GM23248 (cell line): ENCODE results near the gene GRIA4. TPM values are rescaled to one million over a fixed set of nuclear protein-coding genes. Genes with fewer than 3 reads are reported as not detected.
A peak's percentile ranks its signal among the peaks of the same experiment; 100 is the strongest.

Experiments
- DNase-seq: peaks from one replicate; pipeline ENCODE4 v3.0.0-alpha.2; 2015
- H2AFZ ChIP-seq: fragments of 200-600 bp; sonication (generic); 2 replicates; pipeline ENCODE4 v1.6.1; 2016; ENCODE audit warnings: antibody characterized with exemption
- H3F3A ChIP-seq: fragments of 200-600 bp; sonication (generic); 2 replicates; pipeline ENCODE4 v1.6.1; 2016; ENCODE audit warnings: mild to moderate bottlenecking, antibody characterized with exemption, mixed run types; ENCODE audit not compliant: insufficient read depth
- H3K27ac ChIP-seq: fragments of 200-600 bp; sonication (generic); 2 replicates; pipeline ENCODE4 v1.5.1; 2016; ENCODE audit warnings: mild to moderate bottlenecking
- H3K27me3 ChIP-seq: fragments of 200-600 bp; sonication (generic); replicated peaks from 2 replicates; pipeline ENCODE4 v1.6.1; 2016; ENCODE audit warnings: mild to moderate bottlenecking; ENCODE audit not compliant: insufficient read depth
- H3K36me3 ChIP-seq: fragments of 200-600 bp; sonication (generic); 2 replicates; pipeline ENCODE4 v1.6.1; 2016; ENCODE audit warnings: low read depth, mild to moderate bottlenecking
- H3K4me1 ChIP-seq: fragments of 200-600 bp; sonication (generic); 2 replicates; pipeline ENCODE4 v1.6.1; 2016; ENCODE audit warnings: mild to moderate bottlenecking; ENCODE audit not compliant: insufficient read depth
- H3K4me2 ChIP-seq: fragments of 200-600 bp; sonication (generic); one replicate; pipeline ENCODE4 v1.6.1; 2016; ENCODE audit warnings: mild to moderate bottlenecking; ENCODE audit not compliant: unreplicated experiment
- H3K4me3 ChIP-seq: fragments of 200-600 bp; sonication (generic); 2 replicates; pipeline ENCODE4 v1.5.1; 2016; ENCODE audit warnings: mild to moderate bottlenecking
- H3K79me2 ChIP-seq: fragments of 200-600 bp; sonication (generic); 2 replicates; pipeline ENCODE4 v1.6.1; 2016; ENCODE audit warnings: mild to moderate bottlenecking; ENCODE audit not compliant: insufficient read depth
- H3K9ac ChIP-seq: fragments of 200-600 bp; sonication (generic); 2 replicates; pipeline ENCODE4 v1.6.1; 2016; ENCODE audit warnings: mild to moderate bottlenecking
- H3K9me2 ChIP-seq: fragments of 200-600 bp; sonication (generic); 2 replicates; pipeline ENCODE4 v1.6.1; 2016; ENCODE audit warnings: mixed run types, mild to moderate bottlenecking, moderate library complexity; ENCODE audit not compliant: insufficient read depth
- H3K9me3 ChIP-seq: fragments of 200-600 bp; sonication (generic); one replicate; pipeline ENCODE4 v1.6.1; 2017; ENCODE audit warnings: low read depth
- H4K20me1 ChIP-seq: fragments of 200-600 bp; sonication (generic); 2 replicates; pipeline ENCODE4 v1.6.0; 2016; ENCODE audit not compliant: insufficient read depth
- EZH2 ChIP-seq: fragments of 200-600 bp; sonication (generic); IDR thresholded peaks from 2 replicates; pipeline ENCODE4 v1.6.1; 2018; ENCODE audit warnings: antibody characterized with exemption, mild to moderate bottlenecking; ENCODE audit not compliant: insufficient read depth, poor library complexity, severe bottlenecking
- EZH2phosphoT487 ChIP-seq: fragments of 200-600 bp; sonication (generic); IDR thresholded peaks from 2 replicates; pipeline ENCODE4 v1.6.1; 2018; ENCODE audit warnings: antibody characterized with exemption, moderate library complexity, mild to moderate bottlenecking, low read depth; ENCODE audit not compliant: insufficient read depth
- WGBS, 2 experiments: methylation state at CpG; one replicate each; pipeline ENCODE4 v1.1.6; 2015 to 2017; ENCODE audit warnings: low lambda C conversion rate in 2 of 2, low coverage in 1 of 2; ENCODE audit errors: missing lambda C conversion rate in 2 of 2; 5-methylcytosine and 5-hydroxymethylcytosine counted together
- in situ Hi-C: fragments of 300-500 bp; cut with MboI; formaldehyde crosslinking; loops from 2 replicates; pipeline ENCODE4 v1.15.0; 2020
- polyA plus RNA-seq: library from polyadenylated mRNA; unstranded; fragments of >200 nt; fragmentation: Nextera tagmentation; extraction: Ambion mirVana; gene quantifications from 2 replicates; pipeline ENCODE4 v1.2.1, GENCODE V29; 2016
- total RNA-seq: library from RNA; depleted of rRNA; stranded (reverse); fragments of >200 nt; shearing (Covaris generic); gene quantifications from 2 replicates; pipeline ENCODE4 v1.2.3, GENCODE V29; 2014

Gene GRIA4
- total and polyA plus RNA-seq, 2 experiments from 2014 or later = not detected

DNA sequence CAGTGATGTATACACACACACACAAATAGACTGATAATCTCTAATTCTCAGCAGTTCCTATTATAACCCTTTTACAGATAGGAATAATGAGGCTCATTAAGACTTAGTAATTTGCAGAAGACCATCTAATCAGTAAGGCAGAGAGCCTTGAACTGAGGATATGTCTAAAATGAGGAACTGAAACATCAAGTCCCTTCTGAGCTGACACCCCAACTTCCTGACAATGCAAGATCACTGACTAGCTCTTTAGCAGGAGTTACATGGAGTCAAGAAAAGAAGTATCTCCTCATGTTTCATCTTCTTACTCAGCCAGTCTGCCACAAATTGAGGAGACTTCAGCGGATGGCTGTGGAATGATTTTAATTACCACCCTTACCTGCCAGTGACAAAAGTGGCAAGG is 219.2 kb downstream of the GRIA4 start:
- no peak overlapping the region for H3K4me3 ChIP-seq
- 40 to 45% methylated on average over 1 of the region's 1 CpG for WGBS, 2 experiments
- H3K27me3 ChIP-seq = no peaks in the 10 kb centered on the region
- no peak overlapping the region for H2AFZ ChIP-seq
- no peaks in the 10 kb centered on the region for H3F3A ChIP-seq
- no peaks in the 10 kb centered on the region for H3K36me3 ChIP-seq
- no peaks in the 10 kb centered on the region for H4K20me1 ChIP-seq
- no peak for DNase-seq
- TF ChIP-seq EZH2phosphoT487 (no peak), EZH2 (no peak)
- H3K9ac ChIP-seq = no peak overlapping the region
- no peaks in the 10 kb centered on the region for H3K79me2 ChIP-seq
- in situ Hi-C loops = no loop called here
- H3K9me3 ChIP-seq = no peaks in the 10 kb centered on the region
- H3K9me2 ChIP-seq = no peaks in the 10 kb centered on the region
- no peak overlapping the region for H3K4me2 ChIP-seq
- H3K4me1 ChIP-seq = no peaks in the 10 kb centered on the region
- H3K27ac ChIP-seq = no peak overlapping the region

DNA sequence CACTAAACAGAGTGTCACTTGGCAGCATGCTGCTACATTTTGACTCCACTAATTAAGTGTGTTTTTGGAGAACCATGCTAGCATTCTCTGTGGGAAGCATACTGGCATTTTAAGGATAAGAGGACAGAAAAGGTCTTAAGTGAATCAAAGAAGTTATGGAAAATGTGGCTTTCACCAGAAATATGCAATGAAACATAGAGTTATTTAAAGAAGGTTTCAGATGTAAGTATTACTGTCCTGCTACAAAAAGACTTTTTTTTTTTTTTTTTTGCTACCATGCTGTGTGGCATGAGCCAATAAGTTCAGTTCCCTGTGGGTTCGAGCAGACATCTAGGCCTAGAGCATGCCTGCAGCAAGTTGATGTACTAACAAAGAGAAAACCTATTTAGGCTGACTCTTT is 224.6 kb downstream of the GRIA4 start:
- H3K27me3 ChIP-seq = no peaks in the 10 kb centered on the region
- no peak for DNase-seq
- no peak overlapping the region for H2AFZ ChIP-seq
- H3K9me2 ChIP-seq = no peaks in the 10 kb centered on the region
- no peaks in the 10 kb centered on the region for H3K36me3 ChIP-seq
- WGBS, 2 experiments = 8 to 19% methylated on average over 1 of the region's 1 CpG
- H3K4me1 ChIP-seq = no peaks in the 10 kb centered on the region
- H3K27ac ChIP-seq = no peak overlapping the region
- H4K20me1 ChIP-seq = no peaks in the 10 kb centered on the region
- H3K79me2 ChIP-seq = no peaks in the 10 kb centered on the region
- H3K4me3 ChIP-seq = no peak overlapping the region
- H3K9ac ChIP-seq = no peak overlapping the region
- no peaks in the 10 kb centered on the region for H3F3A ChIP-seq
- no peak for TF ChIP-seq EZH2phosphoT487
- no peak for TF ChIP-seq EZH2
- H3K9me3 ChIP-seq = no peaks in the 10 kb centered on the region
- H3K4me2 ChIP-seq = no peak overlapping the region
- in situ Hi-C loops = no loop called here

DNA sequence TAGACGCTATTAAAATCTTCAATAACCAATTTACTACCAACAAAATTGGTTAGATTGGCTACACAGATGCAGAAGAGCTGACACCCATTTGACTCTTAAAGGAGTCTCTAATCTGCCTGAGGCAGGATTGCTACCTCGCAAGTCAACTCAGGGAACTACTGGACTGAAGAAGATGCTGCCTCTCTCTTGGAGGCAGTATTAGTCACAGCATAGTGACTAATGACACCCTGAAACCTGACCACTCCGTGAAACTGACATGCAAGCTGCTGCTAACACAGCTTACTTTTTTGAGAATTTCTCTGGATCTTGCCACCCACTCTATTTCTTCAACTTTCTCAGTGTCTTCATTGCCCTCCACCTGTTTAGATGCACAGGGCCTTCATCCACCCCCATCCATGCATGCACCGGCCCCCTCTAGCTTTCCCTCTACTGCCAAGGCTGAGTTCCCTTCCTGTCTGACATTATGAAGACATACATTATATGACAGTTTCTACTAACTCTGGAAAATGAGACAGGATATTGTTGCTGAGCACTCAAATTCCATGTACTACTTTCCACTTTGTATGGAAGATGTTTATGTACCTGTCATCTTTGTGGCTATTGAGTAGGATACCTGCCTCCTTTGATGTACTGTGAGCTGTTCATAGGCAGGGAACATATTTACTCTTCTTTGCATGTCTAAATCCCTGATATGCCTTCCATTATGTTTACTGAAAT is 229.0 kb downstream of the GRIA4 start:
- in situ Hi-C loops = no loop called here
- no peaks in the 10 kb centered on the region for H3K4me1 ChIP-seq
- no peaks in the 10 kb centered on the region for H4K20me1 ChIP-seq
- no peak overlapping the region for H2AFZ ChIP-seq
- no peaks in the 10 kb centered on the region for H3K9me3 ChIP-seq
- no peak overlapping the region for H3K27ac ChIP-seq
- no peaks in the 10 kb centered on the region for H3K9me2 ChIP-seq
- H3K4me3 ChIP-seq = no peak overlapping the region
- no peaks in the 10 kb centered on the region for H3F3A ChIP-seq
- TF ChIP-seq EZH2 (no peak), EZH2phosphoT487 (no peak)
- H3K4me2 ChIP-seq = no peak overlapping the region
- H3K9ac ChIP-seq = no peak overlapping the region
- WGBS, 2 experiments = 50 to 56% methylated on average over 4 of the region's 4 CpGs
- H3K36me3 ChIP-seq = no peaks in the 10 kb centered on the region
- peak; percentile 19 for DNase-seq
- H3K79me2 ChIP-seq = no peaks in the 10 kb centered on the region
- H3K27me3 ChIP-seq = no peaks in the 10 kb centered on the region

DNA sequence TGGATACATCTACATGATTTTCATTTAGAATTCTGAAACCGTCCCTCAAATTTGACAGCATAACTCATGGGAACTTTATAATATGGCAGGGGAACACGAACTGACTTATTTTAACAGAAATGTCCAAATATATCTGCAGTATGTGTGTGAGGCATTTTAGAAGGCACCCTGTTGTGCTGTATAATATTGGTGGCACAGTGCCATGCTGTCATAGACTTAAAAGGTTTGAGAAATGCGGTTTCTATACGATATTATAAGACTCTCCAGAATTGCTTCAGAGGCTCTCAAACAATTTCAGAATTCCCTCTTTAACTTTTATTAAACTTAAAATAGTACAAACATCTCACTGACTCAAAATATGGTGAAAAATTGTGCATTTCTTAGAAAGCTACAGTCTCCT is 230.5 kb downstream of the GRIA4 start:
- Histone ChIP-seq H2AFZ (no peak overlapping the region), H3K79me2 (no peaks in the 10 kb centered on the region), H3K9ac (no peak overlapping the region), H3K4me2 (no peak overlapping the region), H3K4me3 (no peak overlapping the region), H3K36me3 (no peaks in the 10 kb centered on the region), H3K4me1 (no peaks in the 10 kb centered on the region), H3K9me3 (no peaks in the 10 kb centered on the region), H3K27ac (no peak overlapping the region), H3K9me2 (no peaks in the 10 kb centered on the region), H3K27me3 (no peaks in the 10 kb centered on the region), H4K20me1 (no peaks in the 10 kb centered on the region), H3F3A (no peaks in the 10 kb centered on the region)
- DNase-seq = no peak
- no peak for TF ChIP-seq EZH2
- no peak for TF ChIP-seq EZH2phosphoT487
- in situ Hi-C loops = no loop called here
- WGBS, 2 experiments = 31 to 44% methylated on average over 4 of the region's 4 CpGs
